ENCODE measurements around the gene ABCC1. TPM values are rescaled to one million over a fixed set of nuclear protein-coding genes. Genes with fewer than 3 reads are reported as not detected.

ABCC1 gene
- total RNA-seq, 2 donors from 2014 or later, result 33.4 to 87.7 TPM

DNA sequence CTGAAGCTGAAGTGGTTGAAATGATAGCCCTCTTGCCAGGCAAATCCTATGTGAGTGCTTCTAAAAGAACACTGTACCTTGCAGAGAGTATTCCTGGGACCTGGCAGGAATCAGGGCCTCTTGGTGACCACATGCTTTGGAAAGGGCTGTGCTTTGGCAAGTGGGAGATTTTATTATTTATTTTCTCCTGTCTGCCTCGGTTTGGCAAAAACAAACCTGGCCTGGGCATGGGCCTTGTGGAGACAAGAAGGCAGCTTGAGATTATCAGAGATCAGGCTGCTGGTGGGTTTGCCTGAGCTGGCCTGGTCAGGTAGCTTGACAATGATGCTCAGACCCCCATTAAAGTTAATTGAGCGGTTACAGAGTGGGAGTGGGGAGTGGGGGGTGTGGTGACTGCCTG, 24.6 kb downstream of the ABCC1 start:
- no peak overlapping the region for H3K4me3 ChIP-seq

DNA sequence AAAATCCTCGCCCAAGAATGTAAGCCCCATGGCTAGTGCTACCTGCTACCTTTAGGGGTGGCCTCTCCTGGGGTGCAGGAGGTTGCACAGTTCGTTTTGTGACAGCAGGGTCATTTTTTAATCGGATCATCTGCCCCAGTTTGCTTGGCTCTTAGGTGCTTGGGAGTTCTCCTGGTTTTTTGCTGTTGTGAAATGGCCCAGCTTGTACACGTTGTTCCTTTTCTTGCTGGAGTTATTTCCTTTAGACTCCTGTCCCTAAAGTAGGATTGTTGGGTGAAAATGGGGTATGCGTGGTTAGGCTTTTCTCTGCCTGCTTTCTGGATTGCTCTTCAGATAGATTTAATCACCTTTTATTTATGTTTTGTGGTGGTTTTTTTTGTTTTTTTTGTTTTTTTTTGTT, 25.8 kb downstream of the ABCC1 start:
- H3K4me1 ChIP-seq (replicated peaks), result no peaks in the 10 kb centered on the region
- WGBS, result 66% methylated on average over 5 of the region's 5 CpGs
- intact Hi-C loops (cut with DNase I), result loop anchor here (5.0 kb wide), 1 partner anchor 47 kb away; no protein-coding TSS in a partner anchor

More for the DNA sequence above, 24.6 kb downstream of the ABCC1 start:
- H3K27ac ChIP-seq, result peak overlapping the region; percentile 33 to 56
- no peaks in the 10 kb centered on the region for H3K4me1 ChIP-seq (replicated peaks)
- no peak for TF ChIP-seq POLR2A (IDR thresholded peaks at IDR 0.05)
- no peak for TF ChIP-seq POLR2AphosphoS5 (IDR thresholded peaks at IDR 0.05)
- TF ChIP-seq CTCF (IDR thresholded peaks at IDR 0.05), result no peak
- no peaks in the 10 kb centered on the region for H3K27me3 ChIP-seq (replicated peaks; ENCODE audit: insufficient read depth)
- intact Hi-C loops (cut with DNase I), result no loop called here
- no peaks in the 10 kb centered on the region for H3K36me3 ChIP-seq
- no peaks in the 10 kb centered on the region for H3K9me3 ChIP-seq
- WGBS, result 43% methylated on average over 2 of the region's 2 CpGs
- no peak for DNase-seq (ENCODE audit: low spot score)

DNA sequence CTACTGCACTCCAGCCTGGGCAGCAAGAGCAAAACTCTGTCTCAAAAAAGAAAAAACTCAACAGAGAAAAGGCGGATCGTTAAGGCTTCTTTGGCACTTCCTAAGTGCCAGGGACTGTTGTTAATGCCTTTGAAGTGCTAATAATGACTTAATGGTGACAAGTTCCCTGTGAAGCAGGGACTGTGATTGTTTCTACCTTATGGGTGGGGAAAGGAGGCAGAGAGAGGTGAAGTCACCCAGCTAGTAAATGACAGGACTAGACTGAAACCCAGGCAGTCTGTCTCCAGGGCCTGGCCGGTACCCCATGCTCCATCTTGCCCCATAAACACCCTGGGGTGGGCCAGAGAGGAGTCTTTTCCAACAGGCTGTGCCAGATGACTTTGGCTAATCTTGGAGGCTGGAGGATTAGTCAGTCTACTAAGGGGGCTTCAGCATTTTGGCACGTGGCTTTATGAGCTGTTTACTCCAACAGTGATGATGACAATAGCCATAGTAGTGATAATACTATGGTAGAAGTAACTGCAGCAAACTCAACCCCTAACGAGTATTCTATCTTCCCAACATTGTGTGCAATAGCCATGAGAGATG, 26.9 kb downstream of the ABCC1 start:
- H3K4me1 ChIP-seq (replicated peaks), result no peaks in the 10 kb centered on the region
- no peak for TF ChIP-seq POLR2A (IDR thresholded peaks at IDR 0.05)
- no peak for TF ChIP-seq CTCF (IDR thresholded peaks at IDR 0.05)
- TF ChIP-seq POLR2AphosphoS5 (IDR thresholded peaks at IDR 0.05), result no peak
- no peak for DNase-seq (ENCODE audit: low spot score)
- H3K27ac ChIP-seq, result peak overlapping the region; percentile 38 to 71
- no peak overlapping the region for H3K4me3 ChIP-seq
- intact Hi-C loops (cut with DNase I), result loop anchor here (5.0 kb wide), 1 partner anchor 46 kb away; no protein-coding TSS in a partner anchor
- H3K27me3 ChIP-seq (replicated peaks; ENCODE audit: insufficient read depth), result no peaks in the 10 kb centered on the region
- no peaks in the 10 kb centered on the region for H3K36me3 ChIP-seq
- WGBS, result 36% methylated on average over 5 of the region's 5 CpGs
- no peaks in the 10 kb centered on the region for H3K9me3 ChIP-seq

More for the DNA sequence above, 25.8 kb downstream of the ABCC1 start:
- TF ChIP-seq POLR2A (IDR thresholded peaks at IDR 0.05), result no peak
- TF ChIP-seq POLR2AphosphoS5 (IDR thresholded peaks at IDR 0.05), result peak; percentile 22
- H3K36me3 ChIP-seq, result no peaks in the 10 kb centered on the region
- DNase-seq (ENCODE audit: low spot score), result no peak
- H3K27me3 ChIP-seq (replicated peaks; ENCODE audit: insufficient read depth), result no peaks in the 10 kb centered on the region
- H3K4me3 ChIP-seq, result no peak overlapping the region
- H3K27ac ChIP-seq, result peak overlapping the region; percentile 48 to 57
- no peaks in the 10 kb centered on the region for H3K9me3 ChIP-seq

GRCh38 chr16:15976929-15977637, 27.7 kb downstream of the ABCC1 start:
- no peak for DNase-seq (ENCODE audit: low spot score)
- H3K27ac ChIP-seq, result peak overlapping the region; percentile 38 to 71
- no peaks in the 10 kb centered on the region for H3K27me3 ChIP-seq (replicated peaks; ENCODE audit: insufficient read depth)
- intact Hi-C loops (cut with DNase I), result loop anchor here (5.0 kb wide), 1 partner anchor 45 kb away; no protein-coding TSS in a partner anchor
- WGBS, result 76% methylated on average over 7 of the region's 7 CpGs
- H3K9me3 ChIP-seq, result no peaks in the 10 kb centered on the region
- H3K36me3 ChIP-seq, result no peaks in the 10 kb centered on the region
- no peaks in the 10 kb centered on the region for H3K4me1 ChIP-seq (replicated peaks)
- no peak for TF ChIP-seq POLR2AphosphoS5 (IDR thresholded peaks at IDR 0.05)
- no peak for TF ChIP-seq POLR2A (IDR thresholded peaks at IDR 0.05)
- TF ChIP-seq CTCF (IDR thresholded peaks at IDR 0.05), result no peak
- H3K4me3 ChIP-seq, result no peak overlapping the region

DNA sequence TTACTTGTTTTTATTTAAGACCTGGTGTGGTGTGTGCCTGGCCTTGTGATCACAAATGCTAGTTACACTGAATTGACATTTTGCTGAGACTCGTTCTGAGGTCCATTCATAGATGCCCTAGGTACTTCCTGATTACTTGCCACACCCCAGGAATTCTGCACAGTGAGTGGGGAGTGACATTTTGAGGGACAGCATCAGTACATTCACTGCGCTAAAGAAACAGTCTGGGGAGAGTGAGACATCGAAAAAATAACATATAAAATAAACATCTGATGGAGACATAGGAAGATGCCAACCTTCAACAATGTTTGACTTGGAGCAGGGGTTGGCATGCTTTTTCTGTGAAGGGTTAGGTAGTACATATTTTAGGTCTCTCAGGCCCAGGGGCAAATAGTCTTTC, 30.4 kb downstream of the ABCC1 start:
- no peaks in the 10 kb centered on the region for H3K9me3 ChIP-seq
- no peak overlapping the region for H3K4me3 ChIP-seq
- H3K4me1 ChIP-seq (replicated peaks), result no peaks in the 10 kb centered on the region
- intact Hi-C loops (cut with DNase I), result loop anchor here (5.0 kb wide), 1 partner anchor 42 kb away; no protein-coding TSS in a partner anchor
- no peaks in the 10 kb centered on the region for H3K27me3 ChIP-seq (replicated peaks; ENCODE audit: insufficient read depth)
- no peaks in the 10 kb centered on the region for H3K36me3 ChIP-seq
- TF ChIP-seq CTCF (IDR thresholded peaks at IDR 0.05), result no peak
- no peak for TF ChIP-seq POLR2A (IDR thresholded peaks at IDR 0.05)
- TF ChIP-seq POLR2AphosphoS5 (IDR thresholded peaks at IDR 0.05), result no peak
- H3K27ac ChIP-seq, result no peak overlapping the region
- DNase-seq (ENCODE audit: low spot score), result no peak
- 44% methylated on average over 3 of the region's 3 CpGs for WGBS
